Muscle of leg (tissue), 16 donors: ENCODE results near the gene FBN1. TPM values are rescaled to one million over a fixed set of nuclear protein-coding genes. Genes with fewer than 3 reads are reported as not detected.

ENCODE experiments used
- DNase-seq: peaks from one replicate; pipeline ENCODE4 v3.0.0; 2013
- H3K27ac ChIP-seq: one replicate; pipeline ENCODE4 v1.5.1; 2013; ENCODE audit warnings: mild to moderate bottlenecking, low read length, control low read depth
- H3K27me3 ChIP-seq: one replicate; pipeline ENCODE4 v1.6.1; 2013; ENCODE audit warnings: low read length; ENCODE audit not compliant: control insufficient read depth, insufficient read depth
- H3K36me3 ChIP-seq: one replicate; pipeline ENCODE4 v1.6.1; 2013; ENCODE audit warnings: low read length; ENCODE audit not compliant: control insufficient read depth, insufficient read depth
- H3K4me1 ChIP-seq: one replicate; pipeline ENCODE4 v1.6.1; 2013; ENCODE audit warnings: low read length; ENCODE audit not compliant: control insufficient read depth, insufficient read depth
- H3K4me3 ChIP-seq: one replicate; pipeline ENCODE4 v1.5.1; 2013; ENCODE audit warnings: low read length, control low read depth
- H3K9me3 ChIP-seq: replicated peaks from 2 replicates; pipeline ENCODE4 v1.6.1; 2013; ENCODE audit warnings: low read depth, low read length; ENCODE audit not compliant: control insufficient read depth
- WGBS: methylation state at CpG from one replicate; pipeline ENCODE4 v1.1.5; 2013; ENCODE audit warnings: missing lambda C conversion rate; ENCODE audit not compliant: insufficient coverage; 5-methylcytosine and 5-hydroxymethylcytosine counted together
- long read RNA-seq, 11 donors: transcript quantifications; one replicate each; lab custom pipeline, GENCODE V29; 2026
- polyA plus RNA-seq, 8 donors: library from polyadenylated mRNA; unstranded; fragments of 120-200 nt; gene quantifications; one replicate each; pipeline versions ENCODE4 v1.2.1 to v1.2.3, GENCODE V29; 2013; ENCODE audit warnings: inconsistent platforms in 1 of 8, low replicate concordance in 1 of 8; ENCODE audit not compliant: insufficient read length in 8 of 8, insufficient read depth in 1 of 8
- total RNA-seq: library from RNA; stranded (reverse); fragments of 120-200 nt; gene quantifications from one replicate; pipeline ENCODE4 v1.2.4, GENCODE V29; 2013

Gene FBN1
- total RNA-seq (392 TPM), polyA plus RNA-seq (100 to 1,000 TPM; 137 to 294 (median 221) TPM)
- long read RNA-seq, donor 1, full-length matches to known transcripts, result 1 of 29 reads
- long read RNA-seq, donor 1, partial matches to known transcripts, result 28 of 29 reads
- long read RNA-seq, donor 1, other reads (novel, unspliced or antisense), result 0 of 29 reads
- long read RNA-seq, donor 2, full-length matches to known transcripts, result 1 of 1 reads
- long read RNA-seq, donor 2, partial matches to known transcripts, result 0 of 1 reads
- long read RNA-seq, donor 2, other reads (novel, unspliced or antisense), result 0 of 1 reads
- long read RNA-seq, donor 3, full-length matches to known transcripts, result 1 of 51 reads
- long read RNA-seq, donor 3, partial matches to known transcripts, result 50 of 51 reads
- long read RNA-seq, donor 3, other reads (novel, unspliced or antisense), result 0 of 51 reads
- long read RNA-seq, donor 4, full-length matches to known transcripts, result 3 of 18 reads
- long read RNA-seq, donor 4, partial matches to known transcripts, result 15 of 18 reads
- long read RNA-seq, donor 4, other reads (novel, unspliced or antisense), result 0 of 18 reads
- long read RNA-seq, donor 5, full-length matches to known transcripts, result 5 of 215 reads
- long read RNA-seq, donor 5, partial matches to known transcripts, result 210 of 215 reads
- long read RNA-seq, donor 5, other reads (novel, unspliced or antisense), result 0 of 215 reads
- long read RNA-seq, donor 6, full-length matches to known transcripts, result 5 of 23 reads
- long read RNA-seq, donor 6, partial matches to known transcripts, result 18 of 23 reads
- long read RNA-seq, donor 6, other reads (novel, unspliced or antisense), result 0 of 23 reads
- long read RNA-seq, donor 7, full-length matches to known transcripts, result 4 of 87 reads
- long read RNA-seq, donor 7, partial matches to known transcripts, result 83 of 87 reads
- long read RNA-seq, donor 7, other reads (novel, unspliced or antisense), result 0 of 87 reads
- long read RNA-seq, donor 8, partial matches to known transcripts, result 33 of 33 reads
- long read RNA-seq, donor 8, other reads (novel, unspliced or antisense), result 0 of 33 reads
- long read RNA-seq, donor 9, full-length matches to known transcripts, result 2 of 68 reads
- long read RNA-seq, donor 9, partial matches to known transcripts, result 66 of 68 reads
- long read RNA-seq, donor 9, other reads (novel, unspliced or antisense), result 0 of 68 reads
- long read RNA-seq, donor 10, full-length matches to known transcripts, result 4 of 54 reads
- long read RNA-seq, donor 10, partial matches to known transcripts, result 50 of 54 reads
- long read RNA-seq, donor 10, other reads (novel, unspliced or antisense), result 0 of 54 reads
- long read RNA-seq, donor 11, full-length matches to known transcripts, result 1 of 65 reads
- long read RNA-seq, donor 11, partial matches to known transcripts, result 64 of 65 reads
- long read RNA-seq, donor 11, other reads (novel, unspliced or antisense), result 0 of 65 reads

- H3K27me3 ChIP-seq, result peaks cover 5% of the 10 kb centered on the region
- 0% methylated on average over 50 of the region's 66 CpGs for WGBS
- peaks cover 5% of the 10 kb centered on the region for H3K36me3 ChIP-seq
- H3K4me1 ChIP-seq, result peaks cover 17% of the 10 kb centered on the region
- H3K27ac ChIP-seq, result peak within 1 kb of the TSS; percentile 94
- no peaks in the 10 kb centered on the region for H3K9me3 ChIP-seq
- DNase-seq, result peak; percentile 98
- peak within 1 kb of the TSS; percentile 85 for H3K4me3 ChIP-seq
These were observed at the start of gene FBN1 for GRCh38 chr15:48645558-48646330. Gene FBN1, minus strand, starts transcription at chr15:48645709. Its CDS starts 940 bp downstream, at chr15:48644769.

- peak; percentile 67 for DNase-seq
- Histone ChIP-seq H3K27me3 (no peaks in the 10 kb centered on the region), H3K9me3 (no peaks in the 10 kb centered on the region), H3K4me3 (no peak overlapping the region), H3K27ac (no peak overlapping the region), H3K36me3 (no peaks in the 10 kb centered on the region), H3K4me1 (no peaks in the 10 kb centered on the region)
These were observed 48.0 kb upstream of the FBN1 start for GRCh38 chr15:48693484-48693883.

DNA sequence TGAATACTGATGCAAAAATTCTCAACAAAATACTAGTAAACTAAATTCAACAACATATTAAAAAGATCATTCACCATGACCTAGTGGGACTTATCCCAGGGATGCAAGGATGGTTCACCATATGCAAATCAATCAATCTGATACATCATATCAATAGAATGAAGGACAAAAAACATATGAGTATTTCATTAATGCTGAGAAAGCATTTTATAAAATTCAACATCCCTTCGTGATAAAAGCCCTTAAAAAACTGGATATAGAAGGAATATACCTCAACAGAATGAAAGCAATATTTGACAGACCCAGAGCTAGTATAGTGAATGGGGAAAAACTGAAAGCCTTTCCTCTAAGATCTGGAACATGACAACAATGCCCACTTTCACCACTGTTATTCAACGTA, 43.0 kb upstream of the FBN1 start:
- Histone ChIP-seq H3K9me3 (no peaks in the 10 kb centered on the region), H3K36me3 (no peaks in the 10 kb centered on the region), H3K4me1 (no peaks in the 10 kb centered on the region), H3K27ac (no peak overlapping the region), H3K4me3 (no peak overlapping the region), H3K27me3 (no peaks in the 10 kb centered on the region)
- DNase-seq, result no peak
- WGBS, result no CpG with 5 or more reads among the region's 2 CpGs

DNA sequence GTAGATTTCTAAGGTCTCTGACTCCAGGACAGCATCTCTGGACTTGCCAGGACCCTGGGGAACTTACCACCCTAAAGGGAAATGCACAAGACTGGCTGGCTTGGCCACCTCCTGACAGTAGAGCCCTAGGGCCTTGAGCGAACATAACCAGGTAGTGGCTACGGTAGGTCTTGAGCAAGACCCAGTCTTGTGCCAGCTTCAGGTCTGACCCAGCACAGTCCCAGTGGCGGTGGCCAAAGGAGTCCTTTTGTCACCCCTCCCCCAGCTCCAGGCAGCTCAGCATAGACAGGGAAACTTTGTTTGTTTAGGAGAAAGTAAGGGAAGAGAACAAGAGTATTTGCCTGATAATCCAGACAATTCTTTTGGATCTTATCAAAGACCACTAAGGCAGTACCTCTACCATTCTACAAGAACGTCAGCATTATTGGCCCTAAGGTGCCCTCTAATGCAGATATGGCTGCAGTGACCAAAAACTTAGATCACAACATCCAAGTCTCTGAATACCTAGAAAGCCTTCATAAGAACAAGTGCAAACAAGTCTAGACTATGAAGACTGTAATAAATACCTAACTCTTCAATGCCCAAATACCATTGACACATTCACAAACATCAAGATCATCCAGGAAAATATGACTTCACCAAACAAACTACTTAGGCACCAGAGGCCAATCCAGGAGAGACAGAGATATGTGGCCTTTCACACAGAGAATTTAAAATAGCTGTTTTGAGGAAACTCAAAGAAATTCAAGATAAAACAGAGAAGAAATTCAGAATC, 38.7 kb upstream of the FBN1 start:
- no peak overlapping the region for H3K4me3 ChIP-seq
- H3K9me3 ChIP-seq, result no peaks in the 10 kb centered on the region
- H3K4me1 ChIP-seq, result no peaks in the 10 kb centered on the region
- no peak overlapping the region for H3K27ac ChIP-seq
- 82% methylated on average over 2 of the region's 4 CpGs for WGBS
- no peaks in the 10 kb centered on the region for H3K36me3 ChIP-seq
- no peaks in the 10 kb centered on the region for H3K27me3 ChIP-seq
- no peak for DNase-seq

GRCh38 chr15:48682942-48683651, 37.6 kb upstream of the FBN1 start:
- H3K27me3 ChIP-seq, result no peaks in the 10 kb centered on the region
- H3K36me3 ChIP-seq, result no peaks in the 10 kb centered on the region
- H3K27ac ChIP-seq, result no peak overlapping the region
- no peak overlapping the region for H3K4me3 ChIP-seq
- DNase-seq, result no peak
- H3K4me1 ChIP-seq, result no peaks in the 10 kb centered on the region
- no peaks in the 10 kb centered on the region for H3K9me3 ChIP-seq
- no CpG with 5 or more reads among the region's 2 CpGs for WGBS

DNA sequence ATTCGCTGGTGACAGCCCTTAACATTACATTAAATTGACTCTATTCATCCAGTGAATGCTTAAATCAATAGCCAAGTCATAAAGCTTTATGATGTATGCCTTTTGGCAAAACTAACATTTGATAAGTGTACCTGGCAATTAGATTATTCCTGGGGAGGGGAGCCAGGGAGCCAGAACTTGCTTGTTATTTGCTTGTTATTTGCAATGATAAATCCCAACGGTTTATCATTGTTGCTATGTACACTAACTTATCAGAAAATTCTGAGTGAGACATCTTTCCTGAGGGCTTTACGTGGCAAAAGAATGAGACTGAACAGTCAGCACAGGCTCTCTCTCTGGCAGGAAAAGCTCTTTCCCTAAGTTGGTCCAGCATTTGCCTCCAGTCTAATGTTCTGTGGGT, 35.8 kb upstream of the FBN1 start:
- H3K27ac ChIP-seq, result no peak overlapping the region
- no peaks in the 10 kb centered on the region for H3K9me3 ChIP-seq
- no peaks in the 10 kb centered on the region for H3K36me3 ChIP-seq
- H3K27me3 ChIP-seq, result no peaks in the 10 kb centered on the region
- peak; percentile 35 for DNase-seq
- H3K4me3 ChIP-seq, result no peak overlapping the region
- no peaks in the 10 kb centered on the region for H3K4me1 ChIP-seq
- WGBS, result no CpG with 5 or more reads among the region's 3 CpGs

DNA sequence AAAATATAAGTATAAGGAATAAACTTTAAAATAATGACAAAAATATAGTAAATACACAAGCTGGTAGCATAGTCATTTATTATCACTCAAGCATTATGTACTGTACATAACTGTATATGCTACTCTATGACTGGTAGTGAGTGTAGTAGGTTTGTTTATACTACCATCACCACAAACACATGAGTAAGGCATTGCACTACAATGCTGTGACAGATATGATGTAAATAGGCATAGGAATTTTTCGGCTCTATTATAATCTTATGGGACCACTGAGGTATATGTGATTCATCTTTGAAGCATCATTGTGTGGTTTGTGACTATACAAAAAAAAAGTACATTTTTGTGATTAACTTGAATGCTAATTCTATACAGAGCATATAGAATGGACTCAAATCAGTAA, 35.3 kb upstream of the FBN1 start:
- H3K36me3 ChIP-seq, result no peaks in the 10 kb centered on the region
- no peak overlapping the region for H3K27ac ChIP-seq
- H3K4me1 ChIP-seq, result no peaks in the 10 kb centered on the region
- H3K27me3 ChIP-seq, result no peaks in the 10 kb centered on the region
- no peak overlapping the region for H3K4me3 ChIP-seq
- no peak for DNase-seq
- no CpG with 5 or more reads among the region's 1 CpG for WGBS
- H3K9me3 ChIP-seq, result no peaks in the 10 kb centered on the region

DNA sequence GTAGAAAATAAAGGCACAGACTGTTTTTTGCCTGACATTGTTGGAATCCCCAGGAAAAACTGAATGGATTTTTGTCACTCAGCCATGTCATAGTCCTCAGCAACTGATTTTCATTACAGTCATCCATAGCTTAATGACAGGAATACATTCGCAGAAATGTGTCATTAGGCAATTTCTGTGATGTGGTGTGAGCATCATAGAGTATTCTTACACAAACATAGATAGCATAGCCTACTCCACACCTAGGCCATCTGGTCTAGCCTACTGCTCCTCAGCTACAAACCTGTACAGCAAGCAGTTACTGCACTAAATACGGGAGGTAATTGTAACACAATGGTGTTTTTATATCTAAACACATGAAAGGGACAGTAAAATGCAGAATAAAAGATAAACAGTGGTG, 34.4 kb upstream of the FBN1 start:
- H3K36me3 ChIP-seq, result no peaks in the 10 kb centered on the region
- no peaks in the 10 kb centered on the region for H3K27me3 ChIP-seq
- no peak overlapping the region for H3K27ac ChIP-seq
- no peaks in the 10 kb centered on the region for H3K9me3 ChIP-seq
- H3K4me3 ChIP-seq, result no peak overlapping the region
- DNase-seq, result no peak
- WGBS, result no CpG with 5 or more reads among the region's 2 CpGs
- no peaks in the 10 kb centered on the region for H3K4me1 ChIP-seq
